Ascending aorta (tissue), 2 donors: ENCODE results near the gene FXYD2. TPM values are rescaled to one million over a fixed set of nuclear protein-coding genes. Genes with fewer than 3 reads are reported as not detected.

Experiments
- DNase-seq, 2 donors: peaks; one replicate each; pipeline ENCODE4 v3.0.0-alpha.2; 2019; ENCODE audit warnings: low spot score in 2 of 2
- H3K27ac ChIP-seq, 2 donors: fragments of 200-600 bp; sonication (generic); one replicate each; pipeline ENCODE4 v1.5.1; 2016 to 2017; ENCODE audit warnings: mild to moderate bottlenecking in 1 of 2
- H3K27me3 ChIP-seq: fragments of 200-600 bp; sonication (generic); one replicate; pipeline ENCODE4 v1.5.1; 2017
- H3K36me3 ChIP-seq, 2 donors: fragments of 200-600 bp; sonication (generic); one replicate each; pipeline ENCODE4 v1.5.1; 2016
- H3K4me1 ChIP-seq, 2 donors: fragments of 200-600 bp; sonication (generic); one replicate each; pipeline ENCODE4 v1.5.1; 2016 to 2017; ENCODE audit warnings: mild to moderate bottlenecking in 1 of 2
- H3K4me3 ChIP-seq, 2 donors: fragments of 200-600 bp; sonication (generic); one replicate each; pipeline ENCODE4 v1.5.1; 2016 to 2017; ENCODE audit warnings: mild to moderate bottlenecking in 1 of 2
- H3K9me3 ChIP-seq, 2 donors: fragments of 200-600 bp; sonication (generic); one replicate each; pipeline ENCODE4 v1.5.1; 2016
- intact Hi-C: fragments of 100-400 bp; cut with DNase I; formaldehyde crosslinking; loops from one replicate; pipeline ENCODE4 v1.15.1; 2023
- total RNA-seq: library from RNA; depleted of rRNA; stranded (reverse); fragments of >200 nt; gene quantifications from one replicate; pipeline ENCODE4 v1.1.0, GENCODE V29; 2016
- TF ChIP-seq, protein P1 (sequence below), 3 experiments: fragments of 200-600 bp in 2 of 3; fragments of 450-650 bp in 1 of 3; sonication (generic) in 2 of 3; IDR thresholded peaks; one replicate each; pipeline ENCODE4 v1.5.1; 2016 to 2019; ENCODE audit warnings: antibody characterized with exemption in 3 of 3, mild to moderate bottlenecking in 1 of 3, moderate library complexity in 1 of 3

The FXYD2 gene
- total RNA-seq, 1 donor from 2014 or later, result not detected

DNA sequence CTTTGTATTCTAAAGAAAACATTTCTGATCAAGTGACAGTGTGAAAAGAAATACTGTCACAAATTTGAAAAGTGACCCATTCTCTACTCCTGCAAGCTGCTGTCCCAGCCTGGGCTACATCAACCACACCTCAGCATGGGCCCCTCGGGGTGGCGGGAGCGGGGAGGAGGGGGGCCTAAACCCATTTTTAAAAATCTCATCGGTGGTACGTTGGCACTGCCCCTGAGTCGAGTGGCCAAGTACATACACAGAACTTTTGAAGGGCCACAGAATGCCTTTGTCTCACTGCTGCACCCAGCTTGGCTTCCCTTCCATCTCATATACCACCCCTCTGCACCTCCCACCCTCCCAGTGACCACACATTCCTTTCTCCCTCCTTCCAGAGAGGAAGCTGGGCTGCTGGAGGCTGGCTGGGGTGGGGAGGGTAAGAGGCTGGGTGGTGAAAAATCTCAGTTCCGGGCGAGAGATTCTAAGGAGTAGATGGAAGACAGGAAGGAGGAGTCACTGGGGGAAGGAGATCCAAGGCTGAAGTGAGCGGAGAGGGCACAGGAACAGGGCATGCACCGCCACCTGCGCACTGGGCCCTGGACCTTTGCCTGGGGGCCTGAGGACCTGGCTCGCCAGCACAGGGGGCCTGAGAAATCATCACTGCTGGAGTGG is 30.8 kb upstream of the FXYD2 start:
- H3K27me3 ChIP-seq, result no peaks in the 10 kb centered on the region
- no peak overlapping the region for H3K4me3 ChIP-seq
- no peaks in the 10 kb centered on the region for H3K36me3 ChIP-seq
- no peak overlapping the region for H3K27ac ChIP-seq
- TF ChIP-seq, protein P1, sequence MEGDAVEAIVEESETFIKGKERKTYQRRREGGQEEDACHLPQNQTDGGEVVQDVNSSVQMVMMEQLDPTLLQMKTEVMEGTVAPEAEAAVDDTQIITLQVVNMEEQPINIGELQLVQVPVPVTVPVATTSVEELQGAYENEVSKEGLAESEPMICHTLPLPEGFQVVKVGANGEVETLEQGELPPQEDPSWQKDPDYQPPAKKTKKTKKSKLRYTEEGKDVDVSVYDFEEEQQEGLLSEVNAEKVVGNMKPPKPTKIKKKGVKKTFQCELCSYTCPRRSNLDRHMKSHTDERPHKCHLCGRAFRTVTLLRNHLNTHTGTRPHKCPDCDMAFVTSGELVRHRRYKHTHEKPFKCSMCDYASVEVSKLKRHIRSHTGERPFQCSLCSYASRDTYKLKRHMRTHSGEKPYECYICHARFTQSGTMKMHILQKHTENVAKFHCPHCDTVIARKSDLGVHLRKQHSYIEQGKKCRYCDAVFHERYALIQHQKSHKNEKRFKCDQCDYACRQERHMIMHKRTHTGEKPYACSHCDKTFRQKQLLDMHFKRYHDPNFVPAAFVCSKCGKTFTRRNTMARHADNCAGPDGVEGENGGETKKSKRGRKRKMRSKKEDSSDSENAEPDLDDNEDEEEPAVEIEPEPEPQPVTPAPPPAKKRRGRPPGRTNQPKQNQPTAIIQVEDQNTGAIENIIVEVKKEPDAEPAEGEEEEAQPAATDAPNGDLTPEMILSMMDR (IDR thresholded peaks at IDR 0.05), result no peak
- no peak for DNase-seq
- no peaks in the 10 kb centered on the region for H3K4me1 ChIP-seq
- intact Hi-C loops, result no loop called here
- H3K9me3 ChIP-seq, result no peaks in the 10 kb centered on the region

DNA sequence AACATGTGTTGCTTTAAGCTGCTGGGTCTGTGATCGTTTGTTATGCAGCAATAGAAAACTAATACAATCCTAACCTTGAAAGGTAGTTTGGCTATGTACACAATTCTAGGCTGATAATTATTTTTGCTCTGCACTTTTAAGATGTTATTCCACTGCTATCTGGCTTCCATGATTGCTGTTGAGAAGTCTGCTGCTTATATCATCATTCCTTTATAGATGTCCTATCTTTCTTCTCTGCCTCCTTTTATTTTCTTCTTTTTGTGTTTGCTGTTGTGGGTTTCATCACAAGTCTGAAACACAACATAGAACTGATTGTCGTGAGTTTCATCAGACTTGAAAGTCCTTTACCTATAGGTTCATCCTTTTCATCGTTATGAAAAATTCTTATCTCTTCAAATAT is 27.8 kb upstream of the FXYD2 start:
- Histone ChIP-seq H3K36me3 (no peaks in the 10 kb centered on the region), H3K4me1 (no peaks in the 10 kb centered on the region), H3K27me3 (no peaks in the 10 kb centered on the region), H3K9me3 (no peaks in the 10 kb centered on the region), H3K27ac (no peak overlapping the region), H3K4me3 (no peak overlapping the region)
- no peak for DNase-seq
- TF ChIP-seq, protein P1 (IDR thresholded peaks at IDR 0.05), result no peak
- intact Hi-C loops, result no loop called here

DNA sequence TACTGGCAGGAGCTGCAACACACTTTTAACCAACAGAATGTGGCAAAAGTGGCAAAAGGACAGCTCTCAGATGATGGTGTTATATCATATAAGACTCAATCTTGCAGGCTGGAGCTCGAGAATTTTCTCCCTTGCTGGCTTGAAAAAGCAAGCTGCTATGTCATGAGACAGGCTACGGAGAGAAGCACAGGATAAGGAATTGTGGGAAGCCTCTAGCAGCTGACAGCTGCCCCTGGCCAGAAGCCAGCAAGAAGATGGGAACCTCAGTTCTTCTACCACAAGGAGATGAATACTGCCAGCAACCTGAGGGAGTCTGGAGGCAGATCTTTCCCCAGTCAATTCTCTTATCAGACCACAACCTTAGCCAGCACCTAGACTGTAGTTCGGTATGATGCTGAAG is 27.3 kb upstream of the FXYD2 start:
- TF ChIP-seq, protein P1 (IDR thresholded peaks at IDR 0.05), result no peak
- no peak overlapping the region for H3K27ac ChIP-seq
- no peak overlapping the region for H3K4me3 ChIP-seq
- no peaks in the 10 kb centered on the region for H3K27me3 ChIP-seq
- no peaks in the 10 kb centered on the region for H3K36me3 ChIP-seq
- no peaks in the 10 kb centered on the region for H3K4me1 ChIP-seq
- intact Hi-C loops, result no loop called here
- no peaks in the 10 kb centered on the region for H3K9me3 ChIP-seq
- no peak for DNase-seq

DNA sequence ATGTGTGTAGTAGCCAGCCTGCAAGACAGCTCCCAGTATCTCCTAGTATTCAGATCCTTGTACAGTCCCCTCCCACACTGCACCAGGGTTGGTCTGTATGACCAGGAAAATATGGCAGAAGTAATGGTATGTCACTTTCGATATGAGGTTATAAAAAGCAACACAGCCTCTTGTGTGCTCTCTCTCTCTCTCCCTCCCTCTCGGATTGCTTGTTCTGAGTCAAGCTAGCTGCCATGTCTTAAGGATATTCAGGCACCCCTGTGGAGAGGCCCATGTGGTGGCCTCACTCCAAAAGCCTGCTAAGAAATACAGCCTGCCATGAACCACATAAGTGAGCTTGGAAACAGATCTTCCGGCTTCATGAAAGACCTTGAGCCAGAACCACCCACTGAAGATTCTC is 26.6 kb upstream of the FXYD2 start:
- H3K27me3 ChIP-seq, result no peaks in the 10 kb centered on the region
- intact Hi-C loops, result no loop called here
- DNase-seq, result no peak
- H3K9me3 ChIP-seq, result no peaks in the 10 kb centered on the region
- no peak overlapping the region for H3K4me3 ChIP-seq
- H3K27ac ChIP-seq, result no peak overlapping the region
- TF ChIP-seq, protein P1 (IDR thresholded peaks at IDR 0.05), result no peak
- no peaks in the 10 kb centered on the region for H3K4me1 ChIP-seq
- no peaks in the 10 kb centered on the region for H3K36me3 ChIP-seq

DNA sequence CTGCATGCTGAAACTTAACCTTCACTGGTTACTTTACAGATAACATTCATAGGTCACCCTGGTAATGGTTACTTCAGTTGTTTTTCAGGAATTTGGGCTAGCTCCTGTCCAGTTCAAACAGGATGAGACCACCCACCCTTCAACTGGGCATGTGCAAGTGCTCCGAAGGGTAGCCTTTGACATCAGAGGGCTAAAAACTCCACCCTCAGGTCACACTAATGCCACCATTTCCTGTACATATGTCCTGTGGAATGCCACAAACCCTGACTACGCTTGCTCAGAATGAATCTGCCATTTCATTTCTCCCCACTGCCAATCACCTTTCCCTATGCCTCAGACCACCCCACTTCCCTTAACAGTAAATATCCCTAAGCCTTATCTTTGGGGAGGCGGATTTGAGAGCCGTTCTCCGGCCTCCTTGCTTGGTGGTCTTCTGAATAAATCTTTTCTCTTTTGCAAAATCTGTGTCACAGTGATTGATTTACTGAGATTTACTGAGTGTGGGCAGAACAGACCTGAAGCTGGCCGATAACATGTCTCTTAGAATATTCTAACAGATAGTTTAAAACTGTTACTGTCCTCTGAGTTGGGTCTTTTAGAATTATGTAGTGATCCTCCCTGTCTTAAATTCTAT is 25.4 kb upstream of the FXYD2 start:
- no peaks in the 10 kb centered on the region for H3K4me1 ChIP-seq
- no peaks in the 10 kb centered on the region for H3K36me3 ChIP-seq
- H3K27ac ChIP-seq, result no peak overlapping the region
- no peaks in the 10 kb centered on the region for H3K9me3 ChIP-seq
- no peak overlapping the region for H3K4me3 ChIP-seq
- TF ChIP-seq, protein P1 (IDR thresholded peaks at IDR 0.05), result no peak
- intact Hi-C loops, result no loop called here
- H3K27me3 ChIP-seq, result no peaks in the 10 kb centered on the region
- DNase-seq, result no peak
